Muscle layer of colon (tissue), 2 donors: ENCODE results near the gene MT1G.

Experiments used
- H3K27ac ChIP-seq: one replicate; pipeline ENCODE4 v1.7.0; 2013; ENCODE audit warnings: low read depth, mild to moderate bottlenecking, low read length, moderate library complexity
- H3K27me3 ChIP-seq, 2 donors: one replicate each; pipeline ENCODE4 v1.7.0; 2013; ENCODE audit warnings: low read length in 2 of 2, mild to moderate bottlenecking in 2 of 2; ENCODE audit not compliant: insufficient read depth in 2 of 2, control insufficient read depth in 1 of 2
- H3K36me3 ChIP-seq: one replicate; pipeline ENCODE4 v1.7.0; 2013; ENCODE audit warnings: mild to moderate bottlenecking, low read length; ENCODE audit not compliant: insufficient read depth
- H3K4me1 ChIP-seq: one replicate; pipeline ENCODE4 v1.7.0; 2013; ENCODE audit warnings: mild to moderate bottlenecking, low read length; ENCODE audit not compliant: insufficient read depth
- H3K4me3 ChIP-seq, 2 donors: one replicate each; pipeline ENCODE4 v1.7.0; 2013; ENCODE audit warnings: low read length in 2 of 2, low read depth in 1 of 2, mild to moderate bottlenecking in 1 of 2, moderate library complexity in 1 of 2
- H3K9ac ChIP-seq: one replicate; pipeline ENCODE4 v1.7.0; 2013; ENCODE audit warnings: low read length
- H3K9me3 ChIP-seq: one replicate; pipeline ENCODE4 v1.7.0; 2013; ENCODE audit warnings: mild to moderate bottlenecking, low read length
- donor health status: abdominal sarcoma.
- donor health status: Adenocarcinoma of cecum.

Gene MT1G

GRCh38 chr16:56657555-56658326 is 10.1 kb downstream of the MT1G start, which contains the start of gene MT1F:
MT1F (plus strand) TSS chr16:56657959; CDS start chr16:56658059, 100 bp downstream.
- H3K9me3 ChIP-seq, result no peaks in the 10 kb centered on the region
- peaks cover 11% of the 10 kb centered on the region for H3K4me1 ChIP-seq
- H3K4me3 ChIP-seq, result peak within 1 kb of the TSS in 1 of 2 donors; percentile 53
- no peak within 1 kb of the TSS for H3K9ac ChIP-seq
- peaks cover 22 to 36% of the 10 kb centered on the region in 2 donors for H3K27me3 ChIP-seq
- no peak within 1 kb of the TSS for H3K27ac ChIP-seq
- no peaks in the 10 kb centered on the region for H3K36me3 ChIP-seq

- H3K27me3 ChIP-seq, result peaks cover 5 to 14% of the 10 kb centered on the region in 2 donors
- H3K4me3 ChIP-seq, result no peak overlapping the region
- no peaks in the 10 kb centered on the region for H3K36me3 ChIP-seq
- H3K9me3 ChIP-seq, result no peaks in the 10 kb centered on the region
- no peak overlapping the region for H3K27ac ChIP-seq
- peaks cover 6% of the 10 kb centered on the region for H3K4me1 ChIP-seq
- H3K9ac ChIP-seq, result no peak overlapping the region
These were observed 14.6 kb downstream of the MT1G start for GRCh38 chr16:56653218-56653617.

GRCh38 chr16:56652600-56652999 is 15.3 kb downstream of the MT1G start:
- no peaks in the 10 kb centered on the region for H3K4me1 ChIP-seq
- H3K9me3 ChIP-seq, result no peaks in the 10 kb centered on the region
- H3K4me3 ChIP-seq, result no peak overlapping the region
- no peak overlapping the region for H3K27ac ChIP-seq
- H3K27me3 ChIP-seq, result peaks cover 6 to 14% of the 10 kb centered on the region in 2 donors
- no peak overlapping the region for H3K9ac ChIP-seq
- no peaks in the 10 kb centered on the region for H3K36me3 ChIP-seq

- no peaks in the 10 kb centered on the region for H3K4me1 ChIP-seq
- no peak within 1 kb of the TSS for H3K9ac ChIP-seq
- H3K4me3 ChIP-seq, result no peak within 1 kb of the TSS
- no peaks in the 10 kb centered on the region for H3K36me3 ChIP-seq
- H3K27ac ChIP-seq, result no peak within 1 kb of the TSS
- H3K27me3 ChIP-seq, result peaks cover 6 to 17% of the 10 kb centered on the region in 2 donors
- H3K9me3 ChIP-seq, result no peaks in the 10 kb centered on the region
These were observed 16.3 kb downstream of the MT1G start, which contains the start of gene MT1B for GRCh38 chr16:56651586-56651985. MT1B (plus strand) TSS chr16:56651886; CDS start chr16:56651954, 68 bp downstream.

GRCh38 chr16:56649820-56650219 is 18.0 kb downstream of the MT1G start:
- Histone ChIP-seq H3K9ac (no peak overlapping the region), H3K9me3 (no peaks in the 10 kb centered on the region), H3K36me3 (no peaks in the 10 kb centered on the region), H3K27me3 (peaks cover 18 to 31% of the 10 kb centered on the region in 2 donors), H3K4me3 (no peak overlapping the region), H3K27ac (no peak overlapping the region), H3K4me1 (no peaks in the 10 kb centered on the region)

- no peaks in the 10 kb centered on the region for H3K36me3 ChIP-seq
- H3K9ac ChIP-seq, result no peak overlapping the region
- H3K4me3 ChIP-seq, result no peak overlapping the region
- H3K27me3 ChIP-seq, result peaks cover 23 to 36% of the 10 kb centered on the region in 2 donors
- no peak overlapping the region for H3K27ac ChIP-seq
- H3K9me3 ChIP-seq, result no peaks in the 10 kb centered on the region
- H3K4me1 ChIP-seq, result no peaks in the 10 kb centered on the region
These were observed 18.6 kb downstream of the MT1G start for GRCh38 chr16:56649271-56649670.

GRCh38 chr16:56647641-56648431 is 20.0 kb downstream of the MT1G start:
- H3K36me3 ChIP-seq, result no peaks in the 10 kb centered on the region
- H3K27ac ChIP-seq, result no peak overlapping the region
- no peak overlapping the region for H3K4me3 ChIP-seq
- H3K27me3 ChIP-seq, result peaks cover 28 to 51% of the 10 kb centered on the region in 2 donors
- peaks cover 6% of the 10 kb centered on the region for H3K4me1 ChIP-seq
- H3K9me3 ChIP-seq, result no peaks in the 10 kb centered on the region
- no peak overlapping the region for H3K9ac ChIP-seq

- Histone ChIP-seq H3K4me1 (peaks cover 6% of the 10 kb centered on the region), H3K36me3 (no peaks in the 10 kb centered on the region), H3K9ac (no peak overlapping the region), H3K27ac (no peak overlapping the region), H3K9me3 (no peaks in the 10 kb centered on the region), H3K27me3 (peaks cover 28 to 51% of the 10 kb centered on the region in 2 donors), H3K4me3 (no peak overlapping the region)
These were observed 22.0 kb downstream of the MT1G start for GRCh38 chr16:56645838-56646237.

- Histone ChIP-seq H3K9ac (no peak overlapping the region), H3K27ac (no peak overlapping the region), H3K36me3 (no peaks in the 10 kb centered on the region), H3K4me1 (peaks cover 6% of the 10 kb centered on the region), H3K9me3 (no peaks in the 10 kb centered on the region), H3K4me3 (no peak overlapping the region), H3K27me3 (peaks cover 32 to 51% of the 10 kb centered on the region in 2 donors)
These were observed 22.6 kb downstream of the MT1G start for GRCh38 chr16:56645311-56645710.

- peaks cover 8% of the 10 kb centered on the region for H3K4me1 ChIP-seq
- no peak overlapping the region for H3K27ac ChIP-seq
- H3K9me3 ChIP-seq, result no peaks in the 10 kb centered on the region
- no peak overlapping the region for H3K9ac ChIP-seq
- peaks cover 47 to 62% of the 10 kb centered on the region in 2 donors for H3K27me3 ChIP-seq
- peak overlapping the region; percentile 28 to 38 for H3K4me3 ChIP-seq
- H3K36me3 ChIP-seq, result no peaks in the 10 kb centered on the region
These were observed 24.0 kb downstream of the MT1G start for GRCh38 chr16:56643833-56644232.

- Histone ChIP-seq H3K27me3 (peaks cover 50 to 62% of the 10 kb centered on the region in 2 donors), H3K9ac (no peak overlapping the region), H3K27ac (no peak overlapping the region)
These were observed 24.6 kb downstream of the MT1G start for GRCh38 chr16:56643080-56643778.

More at GRCh38 chr16:56643080-56643778, 24.6 kb downstream of the MT1G start:
- no peaks in the 10 kb centered on the region for H3K9me3 ChIP-seq
- H3K36me3 ChIP-seq, result no peaks in the 10 kb centered on the region
- H3K4me3 ChIP-seq, result peak overlapping the region; percentile 28 to 38
- peaks cover 12% of the 10 kb centered on the region for H3K4me1 ChIP-seq
